ENCODE measurements around the gene IL4I1.
A peak's percentile ranks its signal among the peaks of the same experiment; 100 is the strongest.

The IL4I1 gene

DNA sequence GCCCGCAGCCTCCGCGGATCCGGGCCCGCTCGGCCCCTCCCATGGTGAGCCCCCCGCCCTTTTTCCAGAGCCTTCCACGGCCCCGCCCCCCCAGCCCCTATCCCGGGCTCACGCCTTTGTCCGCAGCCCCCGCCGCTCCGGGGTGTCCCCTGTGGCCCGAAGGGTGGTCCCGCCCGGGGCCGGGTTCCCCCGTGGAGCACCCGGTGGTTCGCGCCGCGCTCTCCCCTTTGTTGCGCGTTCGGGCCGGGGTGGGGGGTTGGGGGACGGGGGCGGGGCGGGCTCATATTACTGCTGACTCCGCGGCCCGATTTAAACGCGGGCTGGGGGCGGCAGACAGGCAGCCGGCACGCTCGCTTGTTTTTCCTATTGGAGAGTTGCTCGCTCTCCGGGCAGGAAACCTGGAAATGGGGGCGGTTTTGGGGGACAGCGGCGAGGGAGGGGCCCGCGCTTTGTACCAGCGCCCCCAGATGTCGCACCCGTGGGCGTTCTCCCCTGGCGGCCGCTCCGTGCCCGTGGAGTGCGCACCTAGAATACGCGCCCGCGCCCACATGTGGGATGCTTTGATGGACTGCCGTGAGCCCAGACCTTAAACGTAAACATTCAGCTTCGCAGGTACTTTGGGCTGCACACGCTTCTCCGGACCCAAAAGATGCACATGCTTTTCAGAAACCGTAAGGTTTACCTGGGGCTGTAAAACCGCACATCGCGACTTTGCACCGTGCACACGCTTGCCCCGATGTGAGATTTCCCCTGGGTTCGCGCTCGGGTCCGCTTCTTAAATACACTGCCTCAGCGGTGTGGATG is 45.0 kb downstream of the IL4I1 start:
- Histone ChIP-seq H3K9me3 (ENCODE audit: control insufficient read depth, low read length) (no peaks in the 10 kb centered on the region), H3K36me3 (ENCODE audit: control insufficient read depth, insufficient read depth, low read length, severe bottlenecking) (peaks cover 22% of the 10 kb centered on the region), H3K4me1 (ENCODE audit: control insufficient read depth, insufficient read depth, low read length) (peaks cover 28% of the 10 kb centered on the region), H3K4me3 (ENCODE audit: low read length) (peak overlapping the region; percentile 95), H3K9ac (ENCODE audit: low read length) (peak overlapping the region; percentile 100), H3K27me3 (replicated peaks; ENCODE audit: control insufficient read depth, insufficient read depth, low read length) (no peaks in the 10 kb centered on the region)
- DNase-seq (ENCODE audit: low read depth): peak; percentile 57

DNA sequence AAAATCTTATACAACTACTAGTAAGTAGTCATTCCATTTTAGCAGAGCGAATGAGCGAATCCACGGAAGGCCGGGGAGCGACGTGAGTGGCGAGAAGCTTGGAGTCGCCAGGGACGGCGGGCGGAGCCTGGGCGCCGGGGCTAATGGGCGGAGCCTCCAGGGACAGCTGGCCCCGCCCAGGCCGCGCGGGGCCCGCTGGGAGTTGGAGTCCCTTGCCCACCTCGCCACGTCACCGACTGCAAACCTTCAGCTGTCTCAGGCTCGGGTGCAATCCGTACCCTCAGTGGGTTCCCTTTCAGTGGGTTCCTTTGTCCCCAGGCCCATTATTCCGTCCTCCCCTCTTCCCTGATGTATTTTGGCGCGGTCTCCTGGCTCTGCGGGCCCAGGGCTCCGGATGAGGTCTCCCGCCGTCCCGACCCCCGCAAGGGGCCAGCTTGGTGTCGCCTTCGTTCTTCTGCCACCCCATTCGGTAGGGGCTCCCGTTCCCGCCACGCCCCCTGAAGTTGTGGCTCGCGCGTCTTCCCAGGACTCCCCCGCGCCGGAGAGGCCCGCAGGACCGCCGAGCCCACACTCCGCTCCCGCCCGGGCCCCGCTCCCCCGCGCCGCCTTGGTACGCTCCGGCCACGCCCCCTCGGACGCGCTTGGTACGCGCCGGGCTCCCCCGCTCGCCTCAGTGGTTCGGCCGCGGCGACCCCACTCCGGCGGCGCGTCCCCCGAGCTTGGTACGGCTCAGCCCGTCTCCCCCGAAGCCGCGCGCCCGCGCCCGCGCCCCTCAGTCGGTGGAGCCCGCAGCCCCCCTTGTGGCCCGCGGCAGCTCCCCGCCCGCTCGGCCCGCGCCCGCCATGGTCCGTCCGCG is 46.0 kb downstream of the IL4I1 start, which contains the start of gene PTOV1:
Gene PTOV1 (plus strand): TSS at position 673 of the 856 bp plus-strand sequence.
- Histone ChIP-seq H3K4me1 (ENCODE audit: control insufficient read depth, insufficient read depth, low read length) (peaks cover 28% of the 10 kb centered on the region), H3K4me3 (ENCODE audit: low read length) (peak within 1 kb of the TSS; percentile 95), H3K9me3 (ENCODE audit: control insufficient read depth, low read length) (no peaks in the 10 kb centered on the region), H3K9ac (ENCODE audit: low read length) (peak within 1 kb of the TSS; percentile 100), H3K36me3 (ENCODE audit: control insufficient read depth, insufficient read depth, low read length, severe bottlenecking) (peaks cover 14% of the 10 kb centered on the region), H3K27me3 (replicated peaks; ENCODE audit: control insufficient read depth, insufficient read depth, low read length) (no peaks in the 10 kb centered on the region)
- peak; percentile 97 for DNase-seq (ENCODE audit: low read depth)

DNA sequence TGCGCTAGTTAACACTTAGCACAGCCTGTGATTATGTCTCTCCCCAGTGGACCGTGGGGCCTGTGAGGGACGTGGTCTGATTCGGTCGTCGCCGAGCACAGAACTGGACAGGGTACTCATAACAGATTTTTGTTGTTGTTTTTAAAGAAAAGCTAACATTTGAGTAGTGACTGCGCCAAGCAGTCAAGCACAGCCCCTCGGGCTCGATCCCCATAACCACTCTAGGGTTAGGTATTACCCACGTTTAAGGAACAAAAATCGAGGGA is 46.5 kb downstream of the IL4I1 start:
- Histone ChIP-seq H3K4me3 (ENCODE audit: low read length) (peak overlapping the region; percentile 95), H3K36me3 (ENCODE audit: control insufficient read depth, insufficient read depth, low read length, severe bottlenecking) (peaks cover 9% of the 10 kb centered on the region), H3K9me3 (ENCODE audit: control insufficient read depth, low read length) (no peaks in the 10 kb centered on the region), H3K4me1 (ENCODE audit: control insufficient read depth, insufficient read depth, low read length) (peaks cover 28% of the 10 kb centered on the region), H3K9ac (ENCODE audit: low read length) (peak overlapping the region; percentile 100), H3K27me3 (replicated peaks; ENCODE audit: control insufficient read depth, insufficient read depth, low read length) (no peaks in the 10 kb centered on the region)
- DNase-seq (ENCODE audit: low read depth): no peak

DNA sequence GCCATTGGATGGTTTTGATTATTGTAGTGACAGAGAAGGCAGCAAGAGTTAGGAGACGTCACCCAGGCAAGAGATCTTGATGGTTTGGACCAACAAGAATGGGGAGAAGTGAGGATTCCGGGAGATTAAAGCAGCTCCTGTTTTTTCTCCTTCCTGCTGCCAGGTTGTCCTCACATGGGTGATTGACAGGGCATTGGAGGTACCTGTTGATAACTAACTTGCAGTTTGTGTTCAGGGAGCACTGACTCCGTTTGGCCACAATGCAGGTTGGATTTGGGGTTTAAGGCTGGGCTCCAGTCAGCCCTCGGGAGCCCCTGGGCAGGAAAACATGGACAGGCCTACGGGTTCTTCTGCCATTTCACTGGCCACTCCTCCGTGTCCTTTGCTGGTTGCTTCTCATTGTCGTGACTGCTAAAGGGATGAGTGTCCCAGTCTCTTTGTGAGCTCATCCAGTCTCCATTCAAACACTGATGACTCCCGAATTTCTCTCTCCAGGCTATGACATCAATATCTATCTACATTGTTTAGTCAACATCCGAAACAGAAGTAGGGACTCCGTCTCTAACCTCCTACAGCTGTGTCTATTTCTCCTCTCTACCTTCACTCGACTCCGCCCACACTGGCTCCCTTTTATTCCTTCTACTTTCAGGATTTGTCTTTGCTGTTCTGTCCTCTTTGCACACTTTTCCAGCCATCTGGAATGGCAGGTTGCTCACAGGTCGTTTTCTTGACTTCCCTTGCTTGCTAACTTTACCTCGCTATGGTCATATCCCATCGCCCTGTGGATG is 47.1 kb downstream of the IL4I1 start:
- no peak for DNase-seq (ENCODE audit: low read depth)
- Histone ChIP-seq H3K9me3 (ENCODE audit: control insufficient read depth, low read length) (no peaks in the 10 kb centered on the region), H3K36me3 (ENCODE audit: control insufficient read depth, insufficient read depth, low read length, severe bottlenecking) (peaks cover 5% of the 10 kb centered on the region), H3K9ac (ENCODE audit: low read length) (peak overlapping the region; percentile 100), H3K4me3 (ENCODE audit: low read length) (peak overlapping the region; percentile 95), H3K4me1 (ENCODE audit: control insufficient read depth, insufficient read depth, low read length) (peaks cover 28% of the 10 kb centered on the region), H3K27me3 (replicated peaks; ENCODE audit: control insufficient read depth, insufficient read depth, low read length) (no peaks in the 10 kb centered on the region)

DNA sequence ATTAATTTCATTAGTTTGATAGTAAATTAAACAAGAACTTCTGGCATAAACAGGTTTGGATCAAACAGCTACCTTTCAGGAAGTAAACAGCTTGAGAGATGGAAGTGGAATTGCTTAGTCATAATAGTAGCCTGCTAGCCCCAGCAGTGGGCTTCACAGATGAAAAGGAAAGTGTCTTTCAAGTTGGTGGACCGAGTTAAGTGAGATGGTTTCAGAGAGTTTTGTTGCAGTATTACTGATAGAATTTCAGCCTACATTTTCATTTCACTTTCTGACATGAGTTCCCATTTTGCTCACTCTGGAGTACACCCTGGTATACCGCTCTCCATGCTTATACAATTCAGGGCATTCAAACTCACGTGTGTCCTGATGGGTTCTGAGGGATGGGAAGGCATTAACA is 47.7 kb downstream of the IL4I1 start:
- Histone ChIP-seq H3K36me3 (ENCODE audit: control insufficient read depth, insufficient read depth, low read length, severe bottlenecking) (no peaks in the 10 kb centered on the region), H3K9ac (ENCODE audit: low read length) (no peak overlapping the region), H3K27me3 (replicated peaks; ENCODE audit: control insufficient read depth, insufficient read depth, low read length) (no peaks in the 10 kb centered on the region), H3K4me3 (ENCODE audit: low read length) (no peak overlapping the region), H3K4me1 (ENCODE audit: control insufficient read depth, insufficient read depth, low read length) (peaks cover 28% of the 10 kb centered on the region), H3K9me3 (ENCODE audit: control insufficient read depth, low read length) (no peaks in the 10 kb centered on the region)
- DNase-seq (ENCODE audit: low read depth): no peak

DNA sequence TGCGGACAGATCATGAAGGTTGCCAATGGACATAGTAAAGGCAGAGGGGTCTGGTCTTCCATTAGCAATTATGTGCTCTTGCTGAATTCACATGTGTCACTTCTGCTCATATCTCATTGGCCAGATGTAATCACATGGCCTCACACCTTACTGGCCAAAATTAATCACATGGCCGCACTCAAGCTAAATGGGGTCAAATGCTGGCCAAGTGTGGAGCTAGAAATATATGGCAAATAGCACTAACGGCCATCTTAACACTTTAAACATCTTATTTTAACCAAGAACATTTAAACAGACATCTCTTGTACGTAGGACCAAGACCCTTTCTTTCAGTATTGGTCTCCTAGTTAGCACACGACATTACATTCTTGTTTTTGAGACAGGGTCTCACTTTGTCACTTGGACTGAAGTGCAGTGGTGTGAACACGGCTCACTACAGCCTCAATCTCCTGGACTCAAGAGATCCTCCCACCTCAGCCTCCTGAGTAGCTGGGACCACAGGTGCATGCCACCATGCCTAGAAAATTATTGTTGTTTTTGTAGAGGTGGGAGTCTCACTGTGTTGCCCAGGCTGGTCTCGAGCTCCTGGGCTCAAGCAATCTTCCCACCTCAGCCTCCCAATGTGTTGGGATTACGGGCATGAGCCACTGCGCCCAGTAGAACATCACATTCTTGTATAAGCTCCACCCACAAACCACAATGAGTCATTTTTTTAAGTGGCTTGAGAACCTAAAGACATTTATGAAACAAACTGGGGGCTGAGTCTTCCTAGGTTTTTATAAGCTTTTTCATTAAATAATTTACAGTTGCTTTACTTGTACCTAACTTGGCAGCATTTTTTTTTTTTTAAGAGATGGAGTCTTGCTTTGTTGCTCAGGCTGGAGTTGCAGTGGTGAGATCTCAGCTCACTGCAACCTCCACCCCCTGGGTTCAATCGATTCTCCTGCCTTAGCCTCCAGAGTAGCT is 48.7 kb downstream of the IL4I1 start:
- H3K4me1 ChIP-seq (ENCODE audit: control insufficient read depth, insufficient read depth, low read length): peaks cover 23% of the 10 kb centered on the region
- DNase-seq (ENCODE audit: low read depth): peak; percentile 68

DNA sequence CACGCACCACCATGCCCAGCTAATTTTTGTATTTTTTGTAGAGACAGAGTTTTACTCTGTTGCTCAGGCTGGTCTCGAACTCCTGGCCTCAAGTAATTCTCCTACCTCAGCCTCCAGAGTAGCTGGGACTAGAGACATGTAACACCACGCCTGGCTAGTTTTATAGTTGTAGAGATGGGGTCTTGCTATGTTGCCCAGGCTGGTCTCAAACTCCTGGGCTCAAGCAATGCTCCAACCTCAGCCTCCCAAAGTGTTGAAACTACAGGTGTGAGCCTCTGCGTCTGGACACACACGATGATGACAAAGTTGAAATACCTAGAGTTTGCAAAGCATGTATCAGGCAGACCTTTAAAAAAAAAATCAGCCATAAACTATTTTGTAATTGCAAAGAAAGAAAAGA is 50.3 kb downstream of the IL4I1 start:
- Histone ChIP-seq H3K9me3 (ENCODE audit: control insufficient read depth, low read length) (no peaks in the 10 kb centered on the region), H3K9ac (ENCODE audit: low read length) (no peak overlapping the region), H3K27me3 (replicated peaks; ENCODE audit: control insufficient read depth, insufficient read depth, low read length) (no peaks in the 10 kb centered on the region), H3K4me1 (ENCODE audit: control insufficient read depth, insufficient read depth, low read length) (peaks cover 12% of the 10 kb centered on the region), H3K36me3 (ENCODE audit: control insufficient read depth, insufficient read depth, low read length, severe bottlenecking) (no peaks in the 10 kb centered on the region), H3K4me3 (ENCODE audit: low read length) (no peak overlapping the region)
- DNase-seq (ENCODE audit: low read depth): no peak

More for the DNA sequence above, 48.7 kb downstream of the IL4I1 start:
- Histone ChIP-seq H3K36me3 (ENCODE audit: control insufficient read depth, insufficient read depth, low read length, severe bottlenecking) (no peaks in the 10 kb centered on the region), H3K27me3 (replicated peaks; ENCODE audit: control insufficient read depth, insufficient read depth, low read length) (no peaks in the 10 kb centered on the region), H3K4me3 (ENCODE audit: low read length) (no peak overlapping the region), H3K9ac (ENCODE audit: low read length) (no peak overlapping the region), H3K9me3 (ENCODE audit: control insufficient read depth, low read length) (no peaks in the 10 kb centered on the region)

DNA sequence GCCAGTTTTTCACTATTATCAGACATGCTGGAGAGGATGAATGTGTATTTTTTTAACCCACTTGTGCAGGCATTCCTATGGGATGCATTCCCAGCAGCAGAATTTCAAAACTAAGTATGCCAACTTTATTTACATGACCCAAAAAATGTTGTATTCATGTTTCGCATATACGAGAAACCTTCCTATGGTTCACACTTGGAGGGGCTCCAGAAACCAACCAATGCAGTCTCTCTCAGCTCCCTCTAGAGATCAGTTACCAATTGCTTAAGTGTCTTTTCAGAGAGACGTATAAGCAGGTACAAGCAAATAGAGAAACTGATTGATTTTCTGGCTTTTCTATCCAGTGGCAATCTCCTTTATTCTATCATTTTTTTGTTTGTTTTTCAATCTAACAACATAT is 51.3 kb downstream of the IL4I1 start:
- H3K4me1 ChIP-seq (ENCODE audit: control insufficient read depth, insufficient read depth, low read length): peaks cover 12% of the 10 kb centered on the region
- H3K4me3 ChIP-seq (ENCODE audit: low read length): no peak overlapping the region
- no peak overlapping the region for H3K9ac ChIP-seq (ENCODE audit: low read length)
- DNase-seq (ENCODE audit: low read depth): no peak
- no peaks in the 10 kb centered on the region for H3K27me3 ChIP-seq (replicated peaks; ENCODE audit: control insufficient read depth, insufficient read depth, low read length)
- H3K9me3 ChIP-seq (ENCODE audit: control insufficient read depth, low read length): no peaks in the 10 kb centered on the region
- peaks cover 8% of the 10 kb centered on the region for H3K36me3 ChIP-seq (ENCODE audit: control insufficient read depth, insufficient read depth, low read length, severe bottlenecking)

DNA sequence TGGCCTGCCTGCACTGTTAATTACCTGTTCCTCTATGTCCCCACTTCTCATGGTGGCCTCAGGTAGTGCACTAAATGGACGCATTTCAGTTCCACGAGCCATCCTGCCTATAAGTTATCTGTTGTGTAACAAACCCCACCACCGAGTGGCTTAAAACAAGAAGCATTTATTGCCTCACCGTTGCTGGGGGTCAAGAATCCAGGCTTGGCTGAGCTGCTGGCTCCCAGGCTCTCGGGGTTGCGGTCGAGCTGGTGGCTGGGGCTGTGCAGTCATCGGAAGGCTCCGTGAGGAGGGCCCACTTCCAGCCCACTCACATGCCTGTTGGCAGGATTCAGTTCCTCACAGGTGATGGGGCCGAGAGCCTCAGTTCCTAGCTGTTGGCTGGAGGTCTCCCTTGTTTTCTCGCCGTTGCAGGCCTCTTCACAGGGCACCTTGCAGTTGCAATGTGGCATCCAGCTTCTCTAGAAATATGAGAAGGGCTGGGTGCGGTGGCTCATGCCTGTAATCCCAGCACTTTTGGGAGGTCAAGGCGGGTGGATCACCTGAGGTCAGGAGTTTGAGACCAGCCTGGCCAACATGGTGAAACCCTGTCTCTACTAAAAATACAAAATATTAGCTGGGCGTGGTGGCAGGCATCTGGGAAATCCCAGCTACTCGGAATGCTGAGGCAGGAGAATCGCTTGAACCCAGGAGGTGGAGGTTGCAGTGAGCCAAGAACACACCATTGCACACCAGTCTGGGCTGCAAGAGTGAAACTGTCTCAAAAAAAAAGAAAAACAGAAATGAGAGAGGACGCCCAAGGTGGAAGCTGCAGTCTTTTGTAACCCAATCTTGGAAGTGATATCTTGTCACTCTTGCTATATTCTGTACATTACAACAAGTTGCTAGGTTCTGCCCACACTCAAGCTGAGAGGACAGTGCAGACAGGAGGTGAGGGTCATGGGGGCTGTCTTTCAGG is 52.3 kb downstream of the IL4I1 start:
- Histone ChIP-seq H3K9ac (ENCODE audit: low read length) (no peak overlapping the region), H3K4me1 (ENCODE audit: control insufficient read depth, insufficient read depth, low read length) (peaks cover 7% of the 10 kb centered on the region), H3K4me3 (ENCODE audit: low read length) (no peak overlapping the region), H3K27me3 (replicated peaks; ENCODE audit: control insufficient read depth, insufficient read depth, low read length) (no peaks in the 10 kb centered on the region), H3K9me3 (ENCODE audit: control insufficient read depth, low read length) (no peaks in the 10 kb centered on the region), H3K36me3 (ENCODE audit: control insufficient read depth, insufficient read depth, low read length, severe bottlenecking) (peaks cover 15% of the 10 kb centered on the region)
- no peak for DNase-seq (ENCODE audit: low read depth)
